ENCODE results near the gene ARL17B.
"Not testable (repeated sequence)": the region's sequence is repeated elsewhere in the genome, so short reads cannot be mapped to it uniquely, and the experiment has no call there.

DNA sequence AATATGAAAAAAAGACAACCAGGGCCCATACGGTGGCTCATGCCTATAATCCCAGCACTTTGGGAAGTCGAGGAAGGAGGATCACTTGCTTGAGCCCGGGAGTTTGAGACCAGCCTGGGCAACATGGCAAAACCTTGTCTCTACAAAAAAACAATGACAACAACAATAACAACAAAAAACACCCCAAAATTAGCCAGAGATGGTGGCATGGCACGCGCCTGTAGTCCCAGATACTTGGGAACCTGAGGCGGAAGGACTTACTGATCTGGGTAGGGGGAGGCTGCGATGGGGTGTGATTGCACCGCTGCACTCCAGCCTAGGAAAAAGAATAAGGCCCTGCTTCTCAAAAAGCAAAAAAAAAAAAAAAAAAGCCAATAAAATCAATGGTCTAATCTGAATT is 69.9 kb downstream of the ARL17B start:
- TF ChIP-seq, protein P1, sequence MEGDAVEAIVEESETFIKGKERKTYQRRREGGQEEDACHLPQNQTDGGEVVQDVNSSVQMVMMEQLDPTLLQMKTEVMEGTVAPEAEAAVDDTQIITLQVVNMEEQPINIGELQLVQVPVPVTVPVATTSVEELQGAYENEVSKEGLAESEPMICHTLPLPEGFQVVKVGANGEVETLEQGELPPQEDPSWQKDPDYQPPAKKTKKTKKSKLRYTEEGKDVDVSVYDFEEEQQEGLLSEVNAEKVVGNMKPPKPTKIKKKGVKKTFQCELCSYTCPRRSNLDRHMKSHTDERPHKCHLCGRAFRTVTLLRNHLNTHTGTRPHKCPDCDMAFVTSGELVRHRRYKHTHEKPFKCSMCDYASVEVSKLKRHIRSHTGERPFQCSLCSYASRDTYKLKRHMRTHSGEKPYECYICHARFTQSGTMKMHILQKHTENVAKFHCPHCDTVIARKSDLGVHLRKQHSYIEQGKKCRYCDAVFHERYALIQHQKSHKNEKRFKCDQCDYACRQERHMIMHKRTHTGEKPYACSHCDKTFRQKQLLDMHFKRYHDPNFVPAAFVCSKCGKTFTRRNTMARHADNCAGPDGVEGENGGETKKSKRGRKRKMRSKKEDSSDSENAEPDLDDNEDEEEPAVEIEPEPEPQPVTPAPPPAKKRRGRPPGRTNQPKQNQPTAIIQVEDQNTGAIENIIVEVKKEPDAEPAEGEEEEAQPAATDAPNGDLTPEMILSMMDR (IDR thresholded peaks at IDR 0.05; ENCODE audit: control extremely low read depth in 1 of 3, insufficient read depth in 1 of 3, low read depth in 1 of 3, low read length in 3 of 3), result not testable (repeated sequence)
- TF ChIP-seq CBX5 (IDR thresholded peaks at IDR 0.05; ENCODE audit: low read depth, low read length); TAF1 (IDR thresholded peaks at IDR 0.05; ENCODE audit: low read depth, low read length); BACH1 (IDR thresholded peaks at IDR 0.05; ENCODE audit: low read length); RAD21 (IDR thresholded peaks at IDR 0.05 in 1 of 2, conservative IDR thresholded peaks at IDR 0.05 in 1 of 2; ENCODE audit: low read depth in 2 of 2, low read length in 2 of 2); EZH2 (IDR thresholded peaks at IDR 0.05; ENCODE audit: low read depth, low read length, severe bottlenecking): not testable (repeated sequence)
